ENCODE measurements around the gene DIO2. TPM values are rescaled to one million over a fixed set of nuclear protein-coding genes. Genes with fewer than 3 reads are reported as not detected.

DIO2 gene
- 1 to 10 TPM in 2 of 7 donors, under 1 TPM in 4, not detected in 1; 0.06 to 6.3 (median 0.50) TPM for total RNA-seq
- under 1 TPM in 2 of 3 donors, not detected in 1; 0.11 to 0.19 TPM for polyA plus RNA-seq
- long read RNA-seq, donor 1 = 0 reads
- long read RNA-seq, donor 2 = 0 reads

DNA sequence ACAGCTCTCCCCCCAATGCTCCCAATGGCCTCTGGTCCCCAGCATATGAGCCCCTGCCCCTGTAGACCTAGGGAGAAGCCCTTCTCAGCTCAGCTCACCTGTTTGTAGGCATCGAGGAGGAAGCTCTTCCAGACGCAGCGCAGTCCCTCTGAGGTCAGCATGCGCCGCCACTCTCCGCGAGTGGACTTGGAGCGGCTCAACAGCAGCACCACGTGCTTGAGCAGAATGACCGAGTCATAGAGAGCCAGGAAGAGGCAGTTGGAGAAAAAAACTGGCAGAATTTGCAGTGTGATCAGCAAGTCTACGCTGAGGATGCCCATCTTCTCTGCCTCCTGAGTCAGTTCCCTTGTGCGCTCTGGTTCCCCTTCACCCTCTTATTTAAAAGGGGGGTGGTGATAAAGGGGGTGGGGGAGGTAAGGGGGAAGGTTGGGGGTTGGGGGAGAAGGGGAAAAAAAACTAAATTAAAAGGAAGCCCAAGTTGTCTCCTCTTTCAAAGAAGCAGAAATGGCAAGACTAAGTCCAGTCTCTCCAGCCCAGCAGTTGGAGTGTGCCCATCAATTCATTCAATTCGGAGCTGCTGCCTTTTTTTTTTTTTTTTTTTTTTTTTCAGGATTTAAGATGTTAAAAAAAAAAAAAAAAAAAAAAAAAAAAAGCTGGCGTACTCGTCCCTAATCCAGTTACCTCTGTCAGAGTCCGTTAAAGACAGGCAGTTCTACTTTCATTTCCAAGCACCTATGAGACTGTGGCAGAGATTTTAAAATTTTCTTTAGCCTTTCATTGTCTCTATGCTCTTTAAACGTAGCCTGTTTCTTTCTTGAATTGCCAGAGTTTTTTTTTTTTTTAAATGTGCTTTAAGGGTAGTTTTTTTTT is at the start of gene DIO2:
Gene DIO2, minus strand, starts transcription at position 352 of the 870 bp plus-strand sequence. Its CDS starts 32 bp downstream, at position 320.
- Histone ChIP-seq H3K27ac (no peak within 1 kb of the TSS), H3K9me3 (no peaks in the 10 kb centered on the region), H3K4me1 (peaks cover 0 to 5% (median 0%) of the 10 kb centered on the region in 6 donors), H3K36me3 (no peaks in the 10 kb centered on the region), H3K4me3 (peak within 1 kb of the TSS in 2 of 8 donors; percentile 7 to 27), H3K27me3 (replicated peaks in 1 of 7) (peaks cover 0 to 8% (median 0%) of the 10 kb centered on the region in 7 donors)
- intact Hi-C loops (cut with DNase I; ENCODE audit: low total_unique reads) = no loop called here
- WGBS, 5 donors = 30 to 53% (median 42%) methylated on average over 9 to 17 of the region's 17 CpGs
- TF ChIP-seq POLR2A (IDR thresholded peaks at IDR 0.05) (no peak), POLR2AphosphoS5 (IDR thresholded peaks at IDR 0.05) (peak in 1 of 3 donors; percentile 22)
- TF ChIP-seq, protein P1, sequence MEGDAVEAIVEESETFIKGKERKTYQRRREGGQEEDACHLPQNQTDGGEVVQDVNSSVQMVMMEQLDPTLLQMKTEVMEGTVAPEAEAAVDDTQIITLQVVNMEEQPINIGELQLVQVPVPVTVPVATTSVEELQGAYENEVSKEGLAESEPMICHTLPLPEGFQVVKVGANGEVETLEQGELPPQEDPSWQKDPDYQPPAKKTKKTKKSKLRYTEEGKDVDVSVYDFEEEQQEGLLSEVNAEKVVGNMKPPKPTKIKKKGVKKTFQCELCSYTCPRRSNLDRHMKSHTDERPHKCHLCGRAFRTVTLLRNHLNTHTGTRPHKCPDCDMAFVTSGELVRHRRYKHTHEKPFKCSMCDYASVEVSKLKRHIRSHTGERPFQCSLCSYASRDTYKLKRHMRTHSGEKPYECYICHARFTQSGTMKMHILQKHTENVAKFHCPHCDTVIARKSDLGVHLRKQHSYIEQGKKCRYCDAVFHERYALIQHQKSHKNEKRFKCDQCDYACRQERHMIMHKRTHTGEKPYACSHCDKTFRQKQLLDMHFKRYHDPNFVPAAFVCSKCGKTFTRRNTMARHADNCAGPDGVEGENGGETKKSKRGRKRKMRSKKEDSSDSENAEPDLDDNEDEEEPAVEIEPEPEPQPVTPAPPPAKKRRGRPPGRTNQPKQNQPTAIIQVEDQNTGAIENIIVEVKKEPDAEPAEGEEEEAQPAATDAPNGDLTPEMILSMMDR (IDR thresholded peaks at IDR 0.05 in 8 of 11, conservative IDR thresholded peaks at IDR 0.05 in 3 of 11) = no peak
- no peak for DNase-seq

DNA sequence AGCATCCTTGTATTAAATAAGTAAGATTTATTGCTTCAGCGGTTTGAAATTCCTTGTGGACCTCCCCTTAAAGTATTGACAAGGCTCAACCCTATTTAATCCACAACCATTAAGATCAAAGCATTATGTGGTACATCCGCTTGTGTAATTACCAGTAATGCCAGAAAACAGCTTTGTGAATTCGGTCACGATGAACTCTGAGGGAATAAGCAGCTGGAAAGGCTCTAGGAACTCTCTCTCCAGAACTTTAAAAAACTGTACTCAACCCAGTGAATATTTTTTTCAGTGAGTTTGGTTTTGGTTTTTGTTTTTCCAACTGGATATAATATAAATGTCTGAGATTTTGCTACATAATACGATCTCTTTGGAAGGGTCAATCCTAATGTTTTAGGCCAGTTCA is 49.3 kb upstream of the DIO2 start:
- no peak overlapping the region for H3K4me3 ChIP-seq
- no peaks in the 10 kb centered on the region for H3K27me3 ChIP-seq (replicated peaks in 1 of 7)
- 75 to 83% (median 78%) methylated on average over 5 of the region's 5 CpGs for WGBS, 5 donors
- no peaks in the 10 kb centered on the region for H3K9me3 ChIP-seq
- H3K27ac ChIP-seq = peak overlapping the region in 4 of 8 donors; percentile 16 to 42 (median 24)
- no peak for DNase-seq
- intact Hi-C loops (cut with DNase I; ENCODE audit: low total_unique reads) = no loop called here
- TF ChIP-seq, protein P1 (IDR thresholded peaks at IDR 0.05 in 8 of 11, conservative IDR thresholded peaks at IDR 0.05 in 3 of 11) = no peak
- TF ChIP-seq POLR2AphosphoS5 (IDR thresholded peaks at IDR 0.05) (no peak), POLR2A (IDR thresholded peaks at IDR 0.05) (no peak)
- H3K36me3 ChIP-seq = no peaks in the 10 kb centered on the region
- H3K4me1 ChIP-seq = no peaks in the 10 kb centered on the region

DNA sequence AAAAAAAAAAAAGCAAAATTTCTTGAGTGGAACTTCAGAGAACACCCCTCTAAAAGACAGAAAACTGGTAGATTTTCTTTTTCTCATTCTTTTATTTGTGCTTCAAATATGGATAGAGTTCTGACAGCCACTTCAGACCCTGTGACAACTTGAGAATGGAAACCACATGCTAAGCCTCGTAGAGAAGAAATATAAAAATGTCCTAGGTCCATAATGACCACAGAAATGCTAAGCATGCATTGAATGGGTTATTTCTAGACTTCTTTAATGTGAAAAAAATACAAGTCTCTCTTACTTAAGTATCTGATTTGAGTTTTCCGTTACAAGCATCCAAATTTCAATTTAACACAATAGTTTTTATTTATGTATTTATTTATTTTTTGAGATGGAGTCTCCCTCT is 28.3 kb upstream of the DIO2 start:
- H3K27me3 ChIP-seq (replicated peaks in 1 of 7) = no peaks in the 10 kb centered on the region
- DNase-seq = no peak
- WGBS, 5 donors = 63 to 74% (median 68%) methylated on average over 2 of the region's 2 CpGs
- H3K9me3 ChIP-seq = peaks cover 0 to 54% (median 45%) of the 10 kb centered on the region in 8 donors
- TF ChIP-seq POLR2AphosphoS5 (IDR thresholded peaks at IDR 0.05) (no peak), POLR2A (IDR thresholded peaks at IDR 0.05) (no peak)
- TF ChIP-seq, protein P1 (IDR thresholded peaks at IDR 0.05 in 8 of 11, conservative IDR thresholded peaks at IDR 0.05 in 3 of 11) = no peak
- H3K36me3 ChIP-seq = no peaks in the 10 kb centered on the region
- H3K27ac ChIP-seq = no peak overlapping the region
- intact Hi-C loops (cut with DNase I; ENCODE audit: low total_unique reads) = no loop called here
- no peak overlapping the region for H3K4me3 ChIP-seq
- no peaks in the 10 kb centered on the region for H3K4me1 ChIP-seq

DNA sequence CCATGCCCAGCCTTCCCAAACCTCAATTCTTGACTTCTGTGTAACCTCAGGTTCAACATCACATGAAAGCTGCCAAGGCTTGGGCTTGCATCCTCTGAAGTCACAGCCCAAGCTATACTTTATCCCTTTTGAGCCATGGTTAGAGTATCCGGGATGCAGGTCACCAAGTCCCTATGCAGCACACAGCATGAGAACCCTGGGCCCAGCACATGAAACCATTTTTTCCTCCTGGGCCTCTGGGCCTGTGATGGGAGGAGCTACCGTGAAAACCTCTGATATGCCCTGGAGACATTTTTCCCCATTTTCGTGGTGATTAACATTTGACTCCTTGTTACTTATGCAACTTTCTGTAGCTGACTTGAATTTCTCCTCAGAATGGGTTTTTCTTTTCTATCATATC is 25.8 kb upstream of the DIO2 start:
- no peaks in the 10 kb centered on the region for H3K27me3 ChIP-seq (replicated peaks in 1 of 7)
- H3K36me3 ChIP-seq = no peaks in the 10 kb centered on the region
- H3K4me1 ChIP-seq = no peaks in the 10 kb centered on the region
- 81 to 89% (median 84%) methylated on average over 3 of the region's 3 CpGs for WGBS, 5 donors
- DNase-seq = no peak
- TF ChIP-seq POLR2A (IDR thresholded peaks at IDR 0.05) (no peak), POLR2AphosphoS5 (IDR thresholded peaks at IDR 0.05) (no peak)
- TF ChIP-seq, protein P1 (IDR thresholded peaks at IDR 0.05 in 8 of 11, conservative IDR thresholded peaks at IDR 0.05 in 3 of 11) = no peak
- H3K27ac ChIP-seq = no peak overlapping the region
- peaks cover 0 to 49% (median 41%) of the 10 kb centered on the region in 8 donors for H3K9me3 ChIP-seq
- intact Hi-C loops (cut with DNase I; ENCODE audit: low total_unique reads) = no loop called here
- no peak overlapping the region for H3K4me3 ChIP-seq

Measured in spleen (tissue), 13 donors.